ENCODE results near the gene GTF2H2C_2.
"Not testable (repeated sequence)": the region's sequence is repeated elsewhere in the genome, so short reads cannot be mapped to it uniquely, and the experiment has no call there.

GTF2H2C_2 gene

DNA sequence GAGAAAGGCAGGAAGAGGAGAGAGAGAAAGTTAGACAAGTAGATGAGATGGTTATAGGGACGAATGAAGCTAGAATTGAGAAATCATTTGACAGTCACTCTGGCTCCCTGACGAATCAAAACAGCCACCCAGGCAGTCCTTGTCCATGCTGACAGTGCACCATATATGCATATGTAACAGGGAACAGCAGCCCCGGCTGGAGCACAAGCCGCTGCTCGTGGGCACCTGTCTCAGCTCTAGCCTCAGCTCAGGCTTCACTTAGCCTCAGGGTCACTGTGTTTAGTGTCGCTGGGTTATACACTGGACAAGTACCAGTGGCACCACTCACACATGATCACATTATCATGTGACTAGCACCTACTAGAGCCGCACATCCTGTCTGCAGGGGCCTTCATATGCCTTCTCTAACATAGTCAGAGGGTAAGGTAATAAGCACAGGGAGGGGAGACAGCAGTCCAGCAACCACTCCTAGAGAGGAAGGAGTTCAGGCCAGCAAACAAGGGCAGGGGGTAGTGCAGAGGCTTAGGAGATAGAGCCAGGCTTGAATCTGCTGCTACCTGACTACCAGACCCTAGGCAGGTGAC lies 54.9 kb downstream of the GTF2H2C_2 start:
- not testable (repeated sequence) for H3K4me1 ChIP-seq (ENCODE audit: control insufficient read depth, insufficient read depth, low read length, unreplicated experiment); H3K4me3 ChIP-seq (ENCODE audit: low read depth, low read length); H3K36me3 ChIP-seq (ENCODE audit: insufficient read depth, low read length); H3K27me3 ChIP-seq (ENCODE audit: insufficient read depth, low read length); H2AFZ ChIP-seq (ENCODE audit: low read length, unreplicated experiment); H3K27ac ChIP-seq (ENCODE audit: low read depth, low read length); H3K79me2 ChIP-seq (ENCODE audit: control insufficient read depth, insufficient read depth, low read length, unreplicated experiment)

All from ACC112 (cell line).